ENCODE measurements around the gene CHCHD3. TPM values are rescaled to one million over a fixed set of nuclear protein-coding genes. Genes with fewer than 3 reads are reported as not detected.
"Not testable (repeated sequence)": the region's sequence is repeated elsewhere in the genome, so short reads cannot be mapped to it uniquely, and the experiment has no call there.

CHCHD3 gene
- total RNA-seq, 1 experiment from 2014 or later, result 102 TPM

- no peak for TF ChIP-seq CTCF (IDR thresholded peaks at IDR 0.05; ENCODE audit: insufficient read depth in 1 of 2, low read depth in 1 of 2, low read length in 1 of 2, severe bottlenecking in 1 of 2, unreplicated experiment in 1 of 2)
- POLR2A ChIA-PET, result no interaction called here
- Mint-ChIP-seq H3K27me3 (ENCODE audit: insufficient read depth, unreplicated experiment) (no peaks in the 10 kb centered on the region), H3K36me3 (ENCODE audit: insufficient read depth, unreplicated experiment) (no peaks in the 10 kb centered on the region), H3K4me1 (ENCODE audit: low read depth, unreplicated experiment) (no peaks in the 10 kb centered on the region), H3K27ac (ENCODE audit: unreplicated experiment) (no peak overlapping the region), H3K4me3 (ENCODE audit: unreplicated experiment) (no peak overlapping the region), H3K9me3 (ENCODE audit: unreplicated experiment) (no peaks in the 10 kb centered on the region)
- Histone ChIP-seq H3K9me3 (no peaks in the 10 kb centered on the region), H3K4me1 (no peaks in the 10 kb centered on the region), H3K4me3 (ENCODE audit: low read depth, low read length) (no peak overlapping the region), H3K36me3 (ENCODE audit: control insufficient read depth, insufficient read depth, low read length) (no peaks in the 10 kb centered on the region), H3K27me3 (replicated peaks; ENCODE audit: control insufficient read depth, insufficient read depth, low read length) (no peaks in the 10 kb centered on the region)
- CTCF ChIA-PET, result no interaction called here
- intact Hi-C loops (cut with micrococcal nuclease; ENCODE audit: unreplicated experiment), result no loop called here
- no TSS peak for BruUV-seq (replicated peaks)
- DNase-seq, result no peak
These were observed 42.3 kb downstream of the CHCHD3 start for GRCh38 chr7:133039614-133040013.

DNA sequence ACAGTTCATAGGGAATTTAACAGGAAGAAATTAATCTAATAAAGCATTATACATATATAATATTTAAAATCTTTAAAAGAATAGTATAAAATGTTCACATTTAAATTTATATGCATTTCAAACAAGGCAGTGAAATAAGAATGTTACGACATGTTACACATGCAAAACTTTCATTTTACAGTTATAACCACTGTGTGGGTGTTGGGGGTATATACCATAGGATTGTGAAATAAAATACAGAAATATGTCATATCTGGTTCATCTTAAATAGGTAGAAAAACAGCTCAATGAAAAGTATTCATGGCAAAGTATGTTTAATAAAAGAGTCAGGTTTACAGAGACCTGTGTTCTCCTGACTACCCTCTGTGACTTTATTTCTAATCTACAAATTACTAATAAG lies 45.6 kb downstream of the CHCHD3 start:
- H3K4me3 Mint-ChIP-seq (ENCODE audit: unreplicated experiment), result no peak overlapping the region
- TF ChIP-seq CTCF (IDR thresholded peaks at IDR 0.05; ENCODE audit: insufficient read depth in 1 of 2, low read depth in 1 of 2, low read length in 1 of 2, severe bottlenecking in 1 of 2, unreplicated experiment in 1 of 2), result no peak
- Histone ChIP-seq H3K36me3 (ENCODE audit: control insufficient read depth, insufficient read depth, low read length) (no peaks in the 10 kb centered on the region), H3K4me3 (ENCODE audit: low read depth, low read length) (no peak overlapping the region), H3K9me3 (no peaks in the 10 kb centered on the region), H3K27me3 (replicated peaks; ENCODE audit: control insufficient read depth, insufficient read depth, low read length) (no peaks in the 10 kb centered on the region), H3K4me1 (no peaks in the 10 kb centered on the region)
- intact Hi-C loops (cut with micrococcal nuclease; ENCODE audit: unreplicated experiment), result no loop called here
- no TSS peak for BruUV-seq (replicated peaks)
- H3K9me3 Mint-ChIP-seq (ENCODE audit: unreplicated experiment), result no peaks in the 10 kb centered on the region
- no peaks in the 10 kb centered on the region for H3K4me1 Mint-ChIP-seq (ENCODE audit: low read depth, unreplicated experiment)
- ChIA-PET CTCF (no interaction called here), POLR2A (no interaction called here)
- H3K27ac Mint-ChIP-seq (ENCODE audit: unreplicated experiment), result no peak overlapping the region
- H3K27me3 Mint-ChIP-seq (ENCODE audit: insufficient read depth, unreplicated experiment), result no peaks in the 10 kb centered on the region
- no peaks in the 10 kb centered on the region for H3K36me3 Mint-ChIP-seq (ENCODE audit: insufficient read depth, unreplicated experiment)
- DNase-seq, result no peak

GRCh38 chr7:133035240-133035639 lies 46.6 kb downstream of the CHCHD3 start:
- CTCF ChIA-PET; H3K4me3 Mint-ChIP-seq (ENCODE audit: unreplicated experiment); POLR2A ChIA-PET; BruUV-seq (replicated peaks); H3K4me1 Mint-ChIP-seq (ENCODE audit: low read depth, unreplicated experiment); H3K27ac Mint-ChIP-seq (ENCODE audit: unreplicated experiment); H3K36me3 Mint-ChIP-seq (ENCODE audit: insufficient read depth, unreplicated experiment); DNase-seq; H3K4me3 ChIP-seq (ENCODE audit: low read depth, low read length); H3K9me3 ChIP-seq; intact Hi-C loops (cut with micrococcal nuclease; ENCODE audit: unreplicated experiment); H3K36me3 ChIP-seq (ENCODE audit: control insufficient read depth, insufficient read depth, low read length); H3K4me1 ChIP-seq; H3K27me3 Mint-ChIP-seq (ENCODE audit: insufficient read depth, unreplicated experiment); H3K9me3 Mint-ChIP-seq (ENCODE audit: unreplicated experiment); H3K27me3 ChIP-seq (replicated peaks; ENCODE audit: control insufficient read depth, insufficient read depth, low read length): not testable (repeated sequence)

DNA sequence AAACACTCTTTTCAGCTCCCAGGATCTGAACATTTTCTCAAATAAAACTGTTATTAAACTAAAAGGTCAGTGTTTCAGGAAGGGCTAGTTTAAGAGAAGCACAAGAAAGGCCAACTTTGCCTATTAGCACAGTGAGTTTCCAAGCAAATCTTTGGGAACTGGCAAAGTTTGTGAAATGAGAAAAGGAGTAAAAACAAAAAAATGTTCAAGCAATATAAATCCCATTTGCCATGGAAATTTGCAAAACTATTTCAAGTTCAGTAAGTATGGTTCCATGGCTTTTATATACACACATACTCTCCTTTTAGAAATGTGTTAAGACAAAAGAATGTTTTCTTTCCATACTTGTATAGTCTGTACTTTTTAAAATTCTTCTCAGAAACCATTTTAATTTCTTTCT lies 51.5 kb downstream of the CHCHD3 start:
- Histone ChIP-seq H3K27me3 (replicated peaks; ENCODE audit: control insufficient read depth, insufficient read depth, low read length) (no peaks in the 10 kb centered on the region; the same call in 1 of the 2 replicates), H3K4me1 (no peaks in the 10 kb centered on the region), H3K4me3 (ENCODE audit: low read depth, low read length) (no peak overlapping the region), H3K9me3 (no peaks in the 10 kb centered on the region), H3K36me3 (ENCODE audit: control insufficient read depth, insufficient read depth, low read length) (no peaks in the 10 kb centered on the region)
- BruUV-seq (replicated peaks), result no TSS peak
- H3K9me3 Mint-ChIP-seq (ENCODE audit: unreplicated experiment), result no peaks in the 10 kb centered on the region
- ChIA-PET POLR2A (no interaction called here), CTCF (no interaction called here)
- no peaks in the 10 kb centered on the region for H3K27me3 Mint-ChIP-seq (ENCODE audit: insufficient read depth, unreplicated experiment)
- H3K36me3 Mint-ChIP-seq (ENCODE audit: insufficient read depth, unreplicated experiment), result no peaks in the 10 kb centered on the region
- no peak overlapping the region for H3K4me3 Mint-ChIP-seq (ENCODE audit: unreplicated experiment)
- H3K27ac Mint-ChIP-seq (ENCODE audit: unreplicated experiment), result no peak overlapping the region
- no peak for DNase-seq
- no peaks in the 10 kb centered on the region for H3K4me1 Mint-ChIP-seq (ENCODE audit: low read depth, unreplicated experiment)
- no peak for TF ChIP-seq CTCF (IDR thresholded peaks at IDR 0.05; ENCODE audit: insufficient read depth in 1 of 2, low read depth in 1 of 2, low read length in 1 of 2, severe bottlenecking in 1 of 2, unreplicated experiment in 1 of 2)
- intact Hi-C loops (cut with micrococcal nuclease; ENCODE audit: unreplicated experiment), result no loop called here
